Renal cortical epithelial cell (primary cell): Measurements from ENCODE around the gene SPNS2. TPM values are rescaled to one million over a fixed set of nuclear protein-coding genes. Genes with fewer than 3 reads are reported as not detected.

Experiments
- DNase-seq: peaks from one replicate; pipeline ENCODE4 v3.0.0-alpha.2; 2011; ENCODE audit warnings: low read depth
- total RNA-seq: library from RNA; depleted of rRNA; stranded (reverse); fragments of >200 nt; gene quantifications from 2 replicates; pipeline ENCODE4 v1.2.3, GENCODE V29; 2014

SPNS2 gene
- total RNA-seq, 1 donor from 2014 or later = 225 TPM

DNA sequence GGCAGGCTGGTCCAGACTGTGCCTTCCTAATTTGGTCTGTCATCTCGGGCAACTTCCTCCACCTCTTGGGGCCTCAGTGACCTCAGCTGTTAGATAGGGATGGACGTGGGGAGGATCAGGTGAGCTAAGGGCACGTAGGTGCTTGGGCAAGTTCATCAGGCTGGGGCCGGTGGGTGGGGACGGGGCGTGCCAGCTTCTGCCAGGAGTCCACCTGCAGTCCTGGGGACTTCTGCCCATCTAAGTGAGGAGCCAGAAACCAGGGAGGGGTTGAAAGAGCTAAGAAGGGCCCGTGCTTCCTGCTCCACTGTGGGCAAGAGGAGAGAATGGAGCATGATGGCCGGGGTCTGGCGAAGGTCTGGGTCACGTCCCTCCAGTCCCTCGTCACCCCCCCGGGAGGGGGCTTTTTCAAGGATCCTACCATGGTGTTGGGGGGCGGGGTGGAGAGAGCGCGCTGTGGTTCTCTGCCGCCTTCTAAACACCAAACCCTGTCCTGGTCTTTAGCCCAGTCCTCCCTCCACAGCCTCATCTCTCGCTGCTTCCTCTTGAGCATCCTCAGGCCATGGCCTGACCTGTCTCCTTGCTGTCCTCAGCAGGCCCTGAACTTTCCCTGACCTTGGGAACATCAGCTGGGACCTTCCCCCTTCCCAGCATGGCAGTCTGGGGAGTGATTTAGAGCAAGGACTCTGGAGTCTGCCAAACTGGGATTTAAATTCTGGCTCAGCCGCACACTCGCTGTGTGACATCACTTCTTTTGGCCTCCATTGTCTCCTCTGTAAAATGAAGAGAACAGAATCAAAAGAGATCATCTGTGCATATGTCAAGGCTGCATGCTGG, 21.6 kb downstream of the SPNS2 start:
- no peak for DNase-seq

DNA sequence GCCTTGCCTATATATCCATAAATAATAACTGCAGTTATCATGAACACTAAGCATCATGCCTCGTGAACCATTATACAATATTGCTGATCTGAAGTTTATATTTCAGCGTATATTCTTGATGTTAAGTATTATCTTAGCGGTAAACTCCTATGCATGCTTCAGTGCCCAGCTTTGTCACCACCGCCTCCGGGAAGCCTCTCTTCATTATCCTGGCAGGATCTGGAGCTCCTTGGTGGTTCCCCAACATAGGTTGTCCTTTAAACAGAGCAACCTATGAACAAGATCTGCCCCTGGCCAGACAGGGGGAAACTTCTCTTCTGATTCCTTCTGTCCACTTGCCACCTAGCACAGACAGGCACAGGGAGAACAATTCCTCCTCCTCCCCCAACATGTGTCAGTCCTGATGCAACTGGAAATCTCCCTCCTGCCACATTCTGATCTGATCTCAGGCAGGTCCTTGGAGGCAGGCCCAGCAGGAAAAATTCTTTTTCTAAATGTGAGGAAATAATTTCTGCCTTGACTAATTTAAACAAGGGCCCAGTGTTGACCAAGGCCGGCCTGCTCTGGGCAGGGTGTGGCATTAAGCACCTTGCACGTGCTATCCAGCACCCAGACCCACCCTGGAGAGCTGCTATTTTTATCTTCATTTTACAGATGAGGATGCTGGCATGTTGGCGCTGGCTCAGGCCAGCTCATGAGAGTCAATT, 22.4 kb downstream of the SPNS2 start:
- peak; percentile 66 for DNase-seq

DNA sequence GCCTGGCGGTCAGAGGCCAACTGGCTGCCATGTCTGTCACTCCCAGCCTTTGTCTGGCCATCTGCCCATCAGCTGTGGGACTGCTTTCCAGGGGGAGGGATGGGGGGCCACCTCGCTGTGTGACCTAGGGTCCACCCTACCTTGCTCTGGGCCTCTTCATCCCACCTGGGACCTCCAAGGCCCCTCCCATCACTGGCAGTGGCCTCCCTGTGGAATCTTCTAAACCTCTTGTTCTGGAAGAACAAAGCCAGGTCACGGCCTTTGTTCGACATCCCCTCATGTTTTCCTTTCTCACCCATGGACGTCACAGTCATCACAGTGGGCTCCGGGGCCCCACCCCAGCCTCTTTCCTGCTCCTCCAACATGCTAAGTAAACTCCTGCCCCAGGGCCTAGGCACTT, 24.0 kb downstream of the SPNS2 start:
- no peak for DNase-seq

DNA sequence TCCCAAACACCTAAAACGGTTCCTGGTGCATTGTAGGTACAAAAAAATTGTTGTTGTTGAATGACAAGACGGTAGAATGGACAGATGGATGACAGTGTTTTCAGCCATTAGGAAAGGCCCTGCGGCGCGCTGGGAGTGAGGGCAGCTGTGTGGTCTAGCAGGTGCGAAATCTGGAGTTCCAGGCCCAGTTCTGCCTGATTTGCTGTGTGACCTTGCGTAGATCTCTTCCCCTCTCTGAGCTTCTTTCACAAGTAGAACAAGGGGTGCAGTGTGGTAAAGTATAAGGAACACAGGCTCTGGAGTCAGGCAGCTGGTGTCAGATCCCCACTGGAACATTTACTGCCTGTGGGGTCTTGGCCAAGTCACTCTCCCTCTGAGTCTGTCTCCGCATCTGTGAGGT, 25.3 kb downstream of the SPNS2 start:
- no peak for DNase-seq

DNA sequence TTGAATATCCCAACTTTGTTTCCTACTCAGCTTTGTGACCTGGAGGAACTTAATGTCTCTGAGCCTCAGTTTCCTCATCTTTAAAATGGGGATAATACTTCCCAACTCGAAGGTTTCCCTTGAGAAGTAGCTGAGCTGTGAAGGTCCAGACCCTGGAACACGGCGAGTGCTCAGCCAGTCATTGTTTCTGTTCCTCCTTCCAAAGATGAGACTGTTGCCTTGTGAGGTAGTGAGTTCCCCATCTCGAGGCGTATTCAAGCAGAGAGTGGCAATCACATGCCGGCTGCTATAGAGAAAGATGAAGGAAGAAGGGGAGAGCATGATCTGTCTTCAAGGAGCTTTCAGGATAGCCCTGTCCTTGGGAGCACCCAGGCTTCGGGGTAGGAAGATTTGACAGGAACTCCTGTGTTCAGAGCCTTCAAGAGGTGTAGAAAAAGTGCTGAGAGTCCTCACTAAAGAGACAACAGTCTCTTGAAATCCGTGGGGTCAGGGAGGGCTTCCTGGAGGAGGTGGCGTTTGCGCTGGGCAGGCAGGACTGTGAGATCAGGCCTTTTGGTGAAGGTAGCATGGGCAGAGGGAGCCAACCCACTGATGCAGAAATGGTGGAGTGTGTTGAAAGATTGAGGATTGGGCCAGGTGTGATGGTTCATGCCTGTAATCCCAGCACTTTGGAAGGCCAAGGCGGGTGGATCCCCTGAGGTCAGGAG, 27.2 kb downstream of the SPNS2 start:
- DNase-seq = no peak

DNA sequence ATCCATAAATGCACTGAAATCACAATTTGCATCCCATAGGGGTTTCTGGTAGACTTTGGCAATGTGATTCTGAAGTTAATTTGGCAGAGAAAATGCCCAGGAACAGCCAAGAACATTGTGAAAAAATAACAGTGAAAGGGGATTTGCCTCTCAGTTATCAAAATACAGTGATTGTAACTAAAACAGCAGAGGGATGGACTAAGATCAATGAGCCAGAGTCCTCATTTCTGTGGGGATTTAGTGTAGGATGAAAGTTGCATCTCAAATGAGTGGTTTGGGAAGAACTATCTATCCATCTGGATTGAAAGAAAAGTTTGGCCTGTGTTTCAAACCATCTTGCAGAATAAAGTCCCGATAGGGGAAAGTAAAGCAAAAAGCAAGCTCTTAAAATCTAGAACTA, 28.5 kb downstream of the SPNS2 start:
- no peak for DNase-seq

DNA sequence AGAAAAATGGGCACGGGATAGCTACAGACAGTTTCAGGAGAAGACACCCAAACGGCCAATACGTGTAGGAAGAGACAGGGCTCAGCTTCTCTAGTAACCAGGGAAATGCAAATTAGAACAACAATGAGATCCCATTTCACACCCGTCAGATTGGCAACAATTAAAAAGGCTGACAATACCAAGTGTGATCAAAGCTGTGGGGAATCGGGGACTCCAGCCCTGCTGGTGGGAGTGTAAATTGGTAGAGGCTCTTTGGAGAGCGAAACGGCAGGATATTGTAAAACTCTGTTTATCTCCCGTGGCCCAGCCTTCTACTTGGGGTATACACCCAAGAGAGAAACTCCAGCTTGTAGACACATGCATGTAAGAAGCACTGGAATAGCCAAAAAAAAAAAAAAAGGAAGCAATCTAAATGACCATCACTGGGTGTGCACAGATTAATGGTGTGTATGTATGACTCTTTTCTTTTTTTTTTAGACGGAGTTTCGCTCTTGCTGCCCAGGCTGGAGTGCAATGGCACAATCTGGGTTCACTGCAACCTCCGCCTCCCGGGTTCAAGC, 29.0 kb downstream of the SPNS2 start:
- DNase-seq = no peak

DNA sequence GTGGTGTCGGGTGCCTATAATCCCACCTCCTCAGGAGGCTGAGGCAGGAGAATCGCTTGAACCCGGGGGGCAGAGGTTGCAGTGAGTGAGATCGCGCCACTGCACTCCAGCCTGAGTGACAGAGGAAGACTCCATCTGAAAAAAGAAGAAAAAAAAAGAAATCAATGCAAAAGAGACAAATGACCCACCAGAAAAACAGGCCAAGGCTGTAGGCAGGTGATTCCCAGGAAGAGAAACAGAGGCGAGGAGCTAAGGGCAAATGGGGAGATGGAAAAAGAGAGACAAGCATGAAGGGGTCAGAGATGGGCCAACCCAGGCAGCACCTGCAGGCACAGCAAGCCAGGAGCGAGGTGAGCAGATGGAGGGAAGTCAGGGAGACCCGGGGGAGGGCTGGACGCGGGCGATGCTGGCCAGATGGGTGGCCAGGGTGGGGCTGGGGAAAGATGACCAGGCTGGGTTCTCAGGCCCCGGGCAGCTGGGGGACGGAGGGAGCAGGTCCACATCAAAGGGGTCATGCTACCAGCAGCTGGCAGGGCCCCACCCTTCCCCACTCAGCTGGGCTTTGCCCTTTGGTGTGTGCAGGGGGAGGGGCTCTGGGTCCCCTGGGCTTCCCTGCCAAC, 31.0 kb downstream of the SPNS2 start:
- no peak for DNase-seq

DNA sequence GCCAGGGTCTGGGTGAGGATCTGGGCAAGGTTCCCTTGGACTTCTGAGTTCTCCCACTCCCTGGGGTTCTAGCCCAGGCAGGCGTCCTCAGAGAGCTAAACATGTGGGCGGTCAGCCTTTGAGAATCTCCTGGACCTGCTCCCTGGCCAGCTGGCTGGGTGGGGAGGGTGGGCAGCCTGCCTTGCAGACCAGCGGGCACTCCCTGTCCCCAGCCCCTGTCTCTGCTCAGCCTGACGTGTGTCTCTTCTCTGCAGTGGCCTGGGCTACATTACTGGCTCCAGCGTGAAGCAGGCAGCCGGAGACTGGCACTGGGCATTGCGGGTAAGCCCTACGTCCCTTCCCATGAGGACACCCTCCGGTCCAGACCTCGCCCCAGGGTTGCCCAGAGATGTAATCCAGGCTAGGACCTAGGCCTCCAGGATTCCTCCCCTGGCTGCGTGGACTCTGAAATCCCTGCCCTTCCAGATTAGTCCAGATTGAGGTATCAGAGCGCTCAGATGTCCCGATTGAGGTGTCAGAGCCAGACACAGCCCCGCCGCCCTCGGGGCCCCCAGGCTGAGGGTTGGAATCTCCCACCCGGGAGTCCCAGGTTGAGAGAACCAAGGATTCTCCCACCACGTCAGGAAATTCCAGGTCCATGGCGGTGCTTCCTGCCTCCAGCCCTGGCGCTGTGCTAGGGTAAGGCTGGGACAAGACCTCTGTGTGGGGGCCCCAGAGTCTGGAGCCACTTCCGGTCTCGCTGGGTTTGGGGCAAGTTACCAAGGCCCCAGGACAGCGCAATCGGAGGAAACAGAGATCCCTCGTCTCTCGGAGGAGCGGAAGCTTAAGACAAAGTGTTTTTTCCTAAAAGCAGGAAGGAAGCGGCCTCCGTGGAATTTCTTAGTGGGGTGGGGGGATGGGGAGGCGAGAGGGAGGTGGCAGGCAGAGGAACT, 32.4 kb downstream of the SPNS2 start:
- no peak for DNase-seq

DNA sequence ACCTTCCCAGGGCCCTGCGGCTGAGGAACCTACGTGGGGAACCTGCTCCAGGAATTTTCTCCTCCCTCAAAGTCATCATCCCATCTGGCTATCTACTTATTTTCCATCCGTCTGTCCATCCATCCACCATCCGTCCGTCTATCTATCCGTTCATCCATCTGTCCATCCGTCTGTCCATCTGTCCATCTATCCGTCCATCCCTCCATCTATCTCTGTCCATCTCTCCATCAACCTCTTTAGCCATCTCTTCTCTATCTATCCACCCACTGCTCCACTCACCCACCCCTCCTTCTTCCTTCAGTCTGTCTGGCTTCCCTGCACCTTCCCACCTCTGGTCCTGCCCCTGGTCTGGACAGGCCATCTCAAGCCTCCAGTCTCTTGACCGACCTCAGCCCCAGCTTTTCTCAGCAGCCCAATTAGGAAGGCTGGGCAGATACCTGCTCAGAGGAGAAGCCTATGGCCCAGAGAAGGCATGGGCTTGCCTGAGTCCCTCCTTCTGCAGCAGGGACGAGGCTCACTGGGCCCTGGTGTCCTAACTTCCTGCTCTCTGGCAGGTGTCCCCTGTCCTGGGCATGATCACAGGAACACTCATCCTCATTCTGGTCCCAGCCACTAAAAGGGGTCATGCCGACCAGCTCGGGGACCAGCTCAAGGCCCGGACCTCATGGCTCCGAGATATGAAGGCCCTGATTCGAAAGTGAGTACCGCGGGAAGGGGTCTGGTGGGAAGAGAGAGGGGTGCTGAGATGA, 33.5 kb downstream of the SPNS2 start:
- DNase-seq = no peak

DNA sequence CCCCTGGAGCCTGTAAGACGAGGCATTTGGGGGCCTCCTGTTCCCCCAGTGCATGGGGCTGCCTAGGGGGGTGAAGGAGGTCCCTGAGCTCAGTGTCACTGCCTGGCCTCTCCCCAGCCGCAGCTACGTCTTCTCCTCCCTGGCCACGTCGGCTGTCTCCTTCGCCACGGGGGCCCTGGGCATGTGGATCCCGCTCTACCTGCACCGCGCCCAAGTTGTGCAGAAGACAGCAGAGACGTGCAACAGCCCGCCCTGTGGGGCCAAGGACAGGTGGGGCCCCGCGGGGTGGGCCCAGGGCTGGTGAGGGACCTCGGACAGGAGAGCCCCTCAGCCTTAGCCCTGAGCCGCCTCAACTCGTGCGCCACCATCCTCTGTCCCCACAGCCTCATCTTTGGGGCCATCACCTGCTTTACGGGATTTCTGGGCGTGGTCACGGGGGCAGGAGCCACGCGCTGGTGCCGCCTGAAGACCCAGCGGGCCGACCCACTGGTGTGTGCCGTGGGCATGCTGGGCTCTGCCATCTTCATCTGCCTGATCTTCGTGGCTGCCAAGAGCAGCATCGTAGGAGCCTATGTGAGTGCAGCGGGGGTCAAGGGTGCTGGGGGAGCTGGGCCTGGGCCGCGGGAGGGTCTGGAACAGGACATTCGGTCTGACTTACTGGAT, 34.3 kb downstream of the SPNS2 start:
- DNase-seq = no peak

DNA sequence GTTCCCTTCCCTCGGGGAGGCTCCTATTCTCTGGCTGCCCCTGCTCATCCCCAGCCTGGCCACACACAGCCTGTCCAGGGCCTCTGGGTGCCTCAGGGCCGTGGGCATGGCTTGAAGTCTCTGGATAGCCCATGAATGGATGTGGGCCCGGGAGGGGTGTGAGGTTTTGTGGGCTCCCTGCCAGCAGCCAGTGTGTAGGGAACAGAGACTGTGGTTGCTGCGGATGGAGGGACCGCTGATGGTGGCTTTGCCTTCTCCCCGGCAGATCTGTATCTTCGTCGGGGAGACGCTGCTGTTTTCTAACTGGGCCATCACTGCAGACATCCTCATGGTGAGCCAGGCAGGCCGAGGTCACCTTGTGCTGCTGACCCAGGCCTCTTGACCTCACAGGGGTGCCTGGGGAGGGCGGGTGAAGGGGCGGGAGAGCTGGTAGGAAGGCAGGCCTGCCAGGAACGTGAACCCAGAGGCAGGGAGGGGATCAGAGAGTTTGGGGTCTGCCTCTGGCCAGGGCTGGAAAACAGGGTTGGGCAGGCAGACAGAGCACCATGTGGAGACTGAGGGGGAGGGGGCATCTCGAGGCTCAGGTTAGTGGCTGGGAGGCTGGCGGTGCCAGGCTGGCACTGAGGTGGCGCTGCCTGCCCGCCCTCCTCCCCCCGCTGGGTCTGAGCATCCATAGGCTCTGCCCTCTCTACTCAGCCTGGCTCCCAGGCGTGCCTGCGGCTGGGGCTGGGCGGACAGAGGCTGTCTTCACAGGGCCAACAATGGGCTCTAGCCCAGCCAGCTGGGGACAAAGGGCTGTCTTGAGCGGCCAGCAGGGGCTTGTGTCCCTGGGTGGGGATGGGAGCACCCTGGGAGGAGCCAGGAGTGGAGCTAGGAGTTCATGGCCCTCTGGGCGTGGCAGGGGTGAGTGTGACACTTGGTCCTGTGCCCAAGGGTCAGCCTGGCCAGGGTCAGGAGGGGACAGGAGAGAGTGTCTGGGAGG, 35.1 kb downstream of the SPNS2 start:
- DNase-seq = no peak

DNA sequence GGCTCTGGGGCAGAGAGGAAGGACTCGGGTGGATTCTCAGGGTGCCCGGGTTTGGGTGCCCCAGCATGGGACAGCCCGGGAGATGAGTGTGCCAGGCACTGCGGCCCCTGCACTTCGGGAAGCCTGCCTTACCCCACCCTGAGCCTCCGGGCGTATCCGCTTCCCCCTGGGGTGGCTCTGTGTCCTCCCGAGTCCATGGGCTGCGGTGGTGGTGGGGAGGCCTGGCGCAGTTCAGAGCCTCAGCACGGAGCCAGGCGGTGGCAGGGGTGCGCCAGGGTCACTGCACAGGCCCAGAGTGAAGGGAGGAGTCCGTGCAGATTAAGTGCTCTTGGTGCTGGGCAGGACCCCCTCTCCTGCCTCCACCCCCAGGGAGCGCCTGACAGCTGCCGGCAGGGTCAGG, 35.8 kb downstream of the SPNS2 start:
- no peak for DNase-seq

DNA sequence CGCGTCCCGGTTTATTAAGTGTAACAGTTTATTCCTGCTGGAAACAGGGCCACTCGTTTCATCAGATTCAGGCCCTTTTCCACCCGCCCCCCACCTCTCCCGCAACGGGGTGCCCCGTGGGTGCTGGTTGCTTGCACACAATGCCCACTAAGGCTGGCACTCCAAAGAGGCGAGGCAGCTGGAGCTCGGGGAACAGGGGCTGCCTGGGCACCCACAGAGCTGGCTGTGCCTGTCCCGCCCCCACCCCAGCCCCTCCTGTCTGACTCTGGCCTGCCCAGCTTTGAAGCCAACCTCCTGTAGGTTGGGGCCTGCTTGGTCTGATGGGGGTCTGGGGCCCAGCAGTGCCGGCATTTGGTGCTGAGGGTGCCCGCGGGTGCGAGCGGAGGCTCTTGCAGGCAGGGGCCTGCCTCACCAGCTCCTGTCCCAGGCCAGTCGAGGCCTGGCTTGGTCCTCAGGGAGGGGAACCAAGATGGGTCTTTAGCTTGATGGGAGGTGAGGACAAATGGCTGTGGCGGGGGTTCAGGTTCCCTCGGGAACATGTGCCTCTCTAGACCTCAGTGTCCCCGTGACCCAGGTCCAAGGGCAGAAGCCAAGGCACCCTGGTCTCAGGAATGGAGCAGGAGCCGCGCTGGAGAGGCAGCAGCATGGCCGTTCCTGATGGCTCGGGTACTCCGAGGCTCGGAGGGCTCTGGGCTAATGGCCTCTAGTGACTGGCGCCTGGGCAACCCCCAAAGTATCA, 36.4 kb downstream of the SPNS2 start:
- DNase-seq = no peak

DNA sequence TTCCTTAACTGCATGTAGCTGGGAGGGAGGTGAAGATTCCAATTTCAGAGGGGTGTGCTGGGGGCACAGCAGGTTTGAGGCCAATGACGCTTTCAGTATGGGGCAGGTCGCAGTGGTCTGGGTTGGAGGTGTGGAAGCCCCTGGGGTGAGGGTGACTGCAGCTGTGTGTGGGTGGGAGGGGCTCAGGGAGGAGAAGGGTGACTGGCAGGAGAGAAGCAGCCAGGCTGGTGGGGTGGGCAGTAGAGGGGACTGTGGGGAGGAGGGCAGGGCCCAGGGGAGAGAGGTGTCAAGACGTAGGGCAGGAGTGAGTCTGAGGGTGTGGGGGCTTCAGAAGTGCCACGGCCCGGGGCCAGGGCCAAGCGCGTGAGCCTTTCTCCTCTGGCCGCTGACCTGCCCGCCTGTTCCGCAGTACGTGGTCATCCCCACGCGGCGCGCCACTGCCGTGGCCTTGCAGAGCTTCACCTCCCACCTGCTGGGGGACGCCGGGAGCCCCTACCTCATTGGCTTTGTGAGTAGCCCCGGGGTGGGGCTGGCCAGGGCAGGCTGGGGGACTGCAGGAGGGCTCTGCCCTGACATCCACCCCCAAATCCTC, 37.1 kb downstream of the SPNS2 start:
- no peak for DNase-seq

DNA sequence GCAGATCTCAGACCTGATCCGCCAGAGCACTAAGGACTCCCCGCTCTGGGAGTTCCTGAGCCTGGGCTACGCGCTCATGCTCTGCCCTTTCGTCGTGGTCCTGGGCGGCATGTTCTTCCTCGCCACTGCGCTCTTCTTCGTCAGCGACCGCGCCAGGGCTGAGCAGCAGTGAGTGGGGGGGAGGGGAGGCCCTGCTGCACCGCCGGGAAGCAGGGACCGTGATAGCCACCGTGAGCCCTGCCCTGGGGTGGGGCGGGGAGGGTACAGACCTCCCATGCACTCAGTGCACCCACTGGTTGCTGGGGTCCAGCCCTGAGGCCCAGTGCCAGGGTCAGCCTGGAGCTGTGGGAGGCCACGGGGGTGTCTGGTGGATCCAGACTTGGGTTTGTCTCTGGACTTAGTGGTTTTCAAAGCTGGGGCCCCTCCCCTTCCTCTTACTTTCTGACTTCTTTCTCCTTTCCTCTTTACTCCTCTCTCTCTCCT, 37.6 kb downstream of the SPNS2 start:
- DNase-seq = no peak
